ENCODE measurements around the gene LUZP2.

LUZP2 gene

DNA sequence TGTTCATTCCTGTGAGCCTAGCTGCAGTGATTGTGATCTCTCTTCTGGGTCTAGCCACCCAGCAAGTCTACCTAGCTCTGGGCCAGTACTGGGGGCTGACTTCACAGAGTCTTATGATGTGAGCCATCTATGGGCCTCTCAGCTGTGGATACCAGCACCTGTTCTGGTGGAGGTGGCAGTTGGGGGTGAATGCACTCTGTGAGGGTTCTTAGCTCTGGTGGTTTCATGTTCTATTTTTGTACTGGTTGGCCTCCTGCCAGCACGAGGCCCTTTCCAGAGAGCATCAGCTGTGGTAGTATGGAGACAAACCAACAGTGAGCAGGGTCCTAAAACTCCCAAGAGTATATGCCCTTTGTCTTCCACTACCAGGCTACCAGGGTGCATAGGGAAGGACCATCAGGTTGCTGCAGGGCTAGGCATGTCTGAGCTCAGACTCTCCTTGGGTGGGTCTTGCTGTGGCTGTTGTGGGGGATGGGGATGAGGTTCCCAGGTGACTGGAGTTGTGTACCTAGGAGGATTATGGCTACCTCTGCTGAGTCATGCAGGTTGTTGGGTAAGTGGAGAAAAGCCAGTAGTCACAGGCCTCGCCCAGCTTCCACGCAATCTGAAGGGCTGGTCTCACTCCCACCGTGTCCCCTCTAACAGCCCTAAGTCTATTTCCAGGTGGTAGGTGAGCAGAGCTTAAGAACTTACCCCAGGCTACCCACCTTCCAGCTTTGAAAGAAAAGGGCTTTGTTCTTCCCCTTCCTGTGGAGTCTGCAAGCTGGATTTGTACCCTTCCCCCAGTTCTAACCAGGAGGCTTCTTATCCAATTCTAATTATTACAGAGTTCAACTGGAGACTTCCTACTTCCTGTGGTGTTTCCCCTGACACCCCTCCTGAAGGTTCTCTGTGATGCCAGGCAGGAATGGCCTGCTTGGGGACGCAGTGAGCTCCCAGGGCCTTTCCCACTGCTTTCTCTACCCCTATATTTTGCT, 250.7 kb downstream of the LUZP2 start:
- Mint-ChIP-seq H3K4me3 (no peak overlapping the region), H3K9me3 (peaks cover 22% of the 10 kb centered on the region), H3K27me3 (ENCODE audit: low read depth) (no peaks in the 10 kb centered on the region), H3K4me1 (ENCODE audit: low read depth) (no peaks in the 10 kb centered on the region), H3K36me3 (ENCODE audit: low read depth) (no peaks in the 10 kb centered on the region), H3K27ac (no peak overlapping the region)

DNA sequence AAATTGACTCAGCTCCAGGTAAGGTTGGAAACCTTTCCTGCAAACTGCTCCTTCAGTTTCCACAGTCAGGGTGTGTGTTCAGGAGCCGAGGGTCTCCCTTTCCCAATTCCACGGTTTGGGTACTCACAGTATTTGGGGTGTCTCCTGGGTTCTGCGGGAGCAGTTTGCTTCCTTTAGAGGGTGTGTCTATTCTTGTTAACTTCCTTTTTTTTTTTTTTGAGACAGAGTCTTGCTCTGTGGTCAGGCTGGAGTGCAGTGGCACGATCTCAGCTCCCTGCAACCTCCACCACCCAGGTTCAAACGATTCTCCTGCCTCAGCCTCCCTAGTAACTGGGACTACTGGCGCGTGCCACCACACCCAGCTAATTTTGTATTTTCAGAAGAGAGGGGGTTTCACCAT, 251.4 kb downstream of the LUZP2 start:
- Mint-ChIP-seq H3K9me3 (peaks cover 22% of the 10 kb centered on the region), H3K27me3 (ENCODE audit: low read depth) (no peaks in the 10 kb centered on the region), H3K4me3 (no peak overlapping the region)

DNA sequence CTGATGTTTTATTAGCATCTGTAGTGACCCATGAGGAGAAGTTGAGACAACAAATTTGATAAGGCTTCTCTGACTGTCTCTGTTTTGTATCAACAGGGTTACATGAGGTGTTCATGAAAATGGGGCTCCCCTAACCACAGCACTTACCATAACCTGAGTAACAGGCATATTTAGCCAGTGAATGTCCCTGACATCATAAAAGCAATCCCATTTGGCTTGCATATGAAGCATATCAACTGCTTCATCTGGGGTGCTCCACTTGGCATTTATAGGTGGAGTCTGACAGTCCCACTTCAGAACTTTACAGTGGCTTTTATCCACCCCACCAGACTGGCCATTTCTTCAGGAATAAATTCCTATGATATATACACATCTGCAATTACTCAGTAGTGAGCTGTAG, 257.6 kb downstream of the LUZP2 start:
- Mint-ChIP-seq H3K36me3 (ENCODE audit: low read depth) (no peaks in the 10 kb centered on the region), H3K4me1 (ENCODE audit: low read depth) (no peaks in the 10 kb centered on the region), H3K9me3 (peaks cover 14% of the 10 kb centered on the region), H3K27ac (no peak overlapping the region), H3K4me3 (no peak overlapping the region), H3K27me3 (ENCODE audit: low read depth) (no peaks in the 10 kb centered on the region)

More for the DNA sequence above, 251.4 kb downstream of the LUZP2 start:
- no peaks in the 10 kb centered on the region for H3K4me1 Mint-ChIP-seq (ENCODE audit: low read depth)
- no peaks in the 10 kb centered on the region for H3K36me3 Mint-ChIP-seq (ENCODE audit: low read depth)
- H3K27ac Mint-ChIP-seq: no peak overlapping the region

DNA sequence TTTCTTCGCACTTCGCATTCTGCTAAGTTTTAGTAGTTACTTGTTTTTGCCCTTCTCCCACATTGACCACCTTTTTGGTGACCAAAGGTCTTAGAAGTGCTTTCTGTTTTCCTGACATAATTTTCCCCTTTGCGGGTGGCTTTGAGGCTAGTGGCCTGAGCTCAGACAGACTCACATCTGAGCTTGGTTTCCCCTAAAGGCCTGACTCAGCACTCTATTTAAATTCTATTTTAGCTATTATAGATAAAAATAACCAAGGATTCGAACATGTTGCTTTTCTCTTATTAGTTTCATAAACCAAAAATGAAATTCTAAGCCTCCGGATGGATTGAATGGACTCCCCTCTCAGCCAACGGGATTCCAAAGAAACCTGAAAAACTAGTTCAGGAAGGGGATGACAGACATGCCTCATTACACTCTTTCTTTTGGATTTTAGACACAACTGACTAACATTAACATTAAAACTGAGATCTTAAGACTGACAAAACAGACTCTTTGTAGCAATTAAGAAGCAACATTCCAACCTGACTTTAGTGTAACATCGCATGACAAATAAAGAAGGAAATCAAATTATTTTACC, 258.5 kb downstream of the LUZP2 start:
- H3K27ac Mint-ChIP-seq: no peak overlapping the region
- H3K27me3 Mint-ChIP-seq (ENCODE audit: low read depth): no peaks in the 10 kb centered on the region
- H3K4me1 Mint-ChIP-seq (ENCODE audit: low read depth): no peaks in the 10 kb centered on the region
- H3K9me3 Mint-ChIP-seq: peaks cover 13% of the 10 kb centered on the region
- H3K36me3 Mint-ChIP-seq (ENCODE audit: low read depth): no peaks in the 10 kb centered on the region
- no peak overlapping the region for H3K4me3 Mint-ChIP-seq

DNA sequence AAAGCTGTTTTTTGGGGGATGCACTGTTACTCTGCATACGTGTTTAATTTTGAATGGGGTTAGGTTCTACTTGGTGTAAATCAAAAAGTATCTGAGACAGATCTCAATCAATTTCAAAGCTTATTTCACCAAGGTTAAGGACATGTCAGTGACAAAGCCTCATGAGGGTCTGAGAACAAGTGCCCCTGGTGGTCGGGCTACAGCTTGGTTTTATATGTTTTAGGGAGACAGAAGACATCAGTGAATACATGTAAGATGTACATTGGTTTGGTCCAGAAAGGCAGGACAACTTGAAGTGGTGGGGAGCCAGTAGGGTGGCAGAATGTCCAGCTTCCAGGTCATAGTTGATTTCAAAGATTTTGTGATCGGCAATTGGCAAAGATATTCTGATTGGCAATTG, 262.9 kb downstream of the LUZP2 start:
- no peaks in the 10 kb centered on the region for H3K36me3 Mint-ChIP-seq (ENCODE audit: low read depth)
- H3K4me1 Mint-ChIP-seq (ENCODE audit: low read depth): no peaks in the 10 kb centered on the region
- H3K27me3 Mint-ChIP-seq (ENCODE audit: low read depth): no peaks in the 10 kb centered on the region
- no peak overlapping the region for H3K4me3 Mint-ChIP-seq
- H3K9me3 Mint-ChIP-seq: peaks cover 13% of the 10 kb centered on the region
- H3K27ac Mint-ChIP-seq: no peak overlapping the region

DNA sequence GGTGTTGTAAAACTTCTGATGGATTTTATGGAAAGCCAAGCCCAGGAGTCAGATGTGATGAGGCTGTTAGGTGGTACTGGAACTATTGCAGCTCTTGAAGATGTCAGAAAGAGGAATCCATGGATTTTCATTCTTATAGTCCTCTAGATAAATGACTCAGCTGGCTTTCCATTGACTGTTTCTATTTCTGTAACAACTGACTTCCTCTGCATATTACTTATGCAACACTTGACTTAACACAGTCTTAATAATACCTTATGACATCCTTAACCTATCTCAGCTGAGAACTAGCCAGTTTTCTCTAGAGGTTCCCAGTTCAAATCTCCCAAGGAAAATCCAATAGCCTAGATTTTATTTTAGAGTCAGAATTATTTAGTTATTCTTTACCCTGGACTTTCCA, 263.8 kb downstream of the LUZP2 start:
- Mint-ChIP-seq H3K36me3 (ENCODE audit: low read depth) (no peaks in the 10 kb centered on the region), H3K9me3 (peaks cover 16% of the 10 kb centered on the region), H3K4me1 (ENCODE audit: low read depth) (no peaks in the 10 kb centered on the region), H3K27ac (no peak overlapping the region), H3K4me3 (no peak overlapping the region), H3K27me3 (ENCODE audit: low read depth) (no peaks in the 10 kb centered on the region)

DNA sequence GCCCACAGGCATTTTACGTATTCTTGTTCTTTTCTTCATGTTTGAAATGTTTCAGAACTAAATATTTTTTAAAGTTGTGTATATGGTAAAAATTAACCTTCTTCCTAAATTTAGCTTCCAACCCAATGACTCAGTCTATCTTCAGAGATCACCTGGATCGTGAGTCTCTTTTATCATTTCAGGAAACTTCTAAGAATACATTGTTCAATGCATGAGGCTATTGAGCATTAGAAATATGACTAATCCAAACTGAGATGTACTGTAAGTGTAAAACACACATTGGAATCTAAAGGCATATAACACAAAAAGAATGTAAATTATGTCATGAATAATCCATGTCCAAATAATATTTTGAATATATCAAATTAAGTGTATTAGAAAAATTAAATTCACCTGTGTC, 265.2 kb downstream of the LUZP2 start:
- no peak overlapping the region for H3K27ac Mint-ChIP-seq

DNA sequence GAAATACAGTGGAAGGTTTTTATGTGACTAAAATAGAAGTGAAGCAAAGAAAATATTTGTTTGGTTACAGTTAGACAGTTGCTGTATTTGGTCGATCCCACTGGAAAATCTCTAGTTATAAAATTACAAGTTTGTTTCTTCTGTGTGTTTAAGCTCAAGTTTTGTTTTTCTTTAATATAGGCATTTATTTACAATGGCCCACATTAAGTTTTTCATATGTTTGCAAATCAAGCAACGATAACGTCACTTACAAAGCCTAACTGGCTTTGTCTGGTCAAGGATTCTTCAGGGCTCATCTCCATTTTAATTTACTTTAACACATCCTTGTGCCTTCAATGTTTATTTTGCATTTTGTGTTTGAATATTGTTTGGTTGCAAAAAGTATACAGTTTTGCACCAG, 270.6 kb downstream of the LUZP2 start:
- no peak overlapping the region for H3K4me3 Mint-ChIP-seq
- H3K36me3 Mint-ChIP-seq (ENCODE audit: low read depth): no peaks in the 10 kb centered on the region
- H3K4me1 Mint-ChIP-seq (ENCODE audit: low read depth): no peaks in the 10 kb centered on the region
- no peaks in the 10 kb centered on the region for H3K27me3 Mint-ChIP-seq (ENCODE audit: low read depth)
- H3K27ac Mint-ChIP-seq: no peak overlapping the region
- peaks cover 7% of the 10 kb centered on the region for H3K9me3 Mint-ChIP-seq

More for the DNA sequence above, 265.2 kb downstream of the LUZP2 start:
- no peaks in the 10 kb centered on the region for H3K4me1 Mint-ChIP-seq (ENCODE audit: low read depth)
- H3K27me3 Mint-ChIP-seq (ENCODE audit: low read depth): no peaks in the 10 kb centered on the region
- H3K9me3 Mint-ChIP-seq: peaks cover 8% of the 10 kb centered on the region
- H3K36me3 Mint-ChIP-seq (ENCODE audit: low read depth): no peaks in the 10 kb centered on the region
- no peak overlapping the region for H3K4me3 Mint-ChIP-seq

DNA sequence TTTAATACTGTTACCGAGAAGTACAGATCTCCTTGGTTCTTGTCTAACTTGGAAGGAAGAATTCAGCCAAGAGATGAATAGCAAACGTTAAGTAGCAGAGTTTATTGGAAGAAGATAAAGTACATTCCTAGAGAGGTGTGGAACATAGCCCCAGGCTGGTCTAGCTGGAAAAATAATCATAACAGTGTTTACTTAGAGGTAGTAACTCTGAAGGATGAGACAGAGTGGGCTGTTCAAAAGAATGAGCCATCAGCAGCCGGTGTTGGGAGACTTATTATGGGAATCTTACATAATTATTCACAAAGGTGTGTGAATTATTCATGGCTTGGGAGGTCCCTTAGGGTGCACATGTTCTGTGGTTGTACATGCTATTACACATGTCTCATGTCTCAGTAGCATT, 276.5 kb downstream of the LUZP2 start:
- Mint-ChIP-seq H3K4me1 (ENCODE audit: low read depth) (no peaks in the 10 kb centered on the region), H3K27me3 (ENCODE audit: low read depth) (no peaks in the 10 kb centered on the region), H3K36me3 (ENCODE audit: low read depth) (no peaks in the 10 kb centered on the region), H3K27ac (no peak overlapping the region), H3K9me3 (peaks cover 4% of the 10 kb centered on the region), H3K4me3 (no peak overlapping the region)

DNA sequence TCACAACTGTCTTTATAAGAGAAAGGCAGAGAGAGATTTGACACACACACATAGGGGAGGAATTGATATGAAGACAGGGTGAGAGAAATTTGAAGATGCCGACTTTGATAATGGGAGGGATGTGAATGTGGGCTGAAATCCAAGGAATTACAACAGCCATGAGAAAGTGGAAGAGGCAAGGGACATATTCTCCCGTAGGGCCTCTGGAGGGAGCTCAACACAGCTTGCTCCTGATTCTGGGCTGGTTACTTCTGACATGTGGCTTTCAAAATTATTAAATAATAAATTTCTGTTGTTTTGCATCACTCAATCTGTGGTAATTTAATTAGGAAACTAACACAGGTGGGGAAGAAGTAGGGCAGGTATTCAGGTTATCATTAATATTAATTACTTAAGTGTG, 282.9 kb downstream of the LUZP2 start:
- no peak overlapping the region for H3K27ac Mint-ChIP-seq
- no peaks in the 10 kb centered on the region for H3K36me3 Mint-ChIP-seq (ENCODE audit: low read depth)
- no peaks in the 10 kb centered on the region for H3K9me3 Mint-ChIP-seq
- no peaks in the 10 kb centered on the region for H3K27me3 Mint-ChIP-seq (ENCODE audit: low read depth)
- no peak overlapping the region for H3K4me3 Mint-ChIP-seq
- H3K4me1 Mint-ChIP-seq (ENCODE audit: low read depth): no peaks in the 10 kb centered on the region

DNA sequence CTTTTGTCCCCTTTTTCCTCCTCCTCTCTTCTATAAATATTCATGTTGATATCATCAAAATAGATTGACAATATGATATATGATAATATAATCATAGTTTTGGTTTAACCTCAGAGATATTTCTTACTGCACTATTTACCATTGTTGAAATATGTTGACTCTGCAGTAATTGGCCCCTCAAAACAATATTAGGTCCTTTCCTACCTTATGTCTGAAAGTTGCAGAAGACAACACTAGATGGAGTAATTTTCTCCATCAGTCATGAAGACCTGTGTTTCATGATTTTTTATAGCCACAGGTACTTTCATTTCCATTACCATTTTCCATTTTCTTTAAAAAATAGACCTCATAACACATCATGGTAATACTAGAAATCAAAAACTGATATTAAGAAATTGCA, 284.4 kb downstream of the LUZP2 start:
- no peaks in the 10 kb centered on the region for H3K9me3 Mint-ChIP-seq
- no peak overlapping the region for H3K27ac Mint-ChIP-seq
- H3K36me3 Mint-ChIP-seq (ENCODE audit: low read depth): no peaks in the 10 kb centered on the region
- no peaks in the 10 kb centered on the region for H3K4me1 Mint-ChIP-seq (ENCODE audit: low read depth)
- no peak overlapping the region for H3K4me3 Mint-ChIP-seq
- no peaks in the 10 kb centered on the region for H3K27me3 Mint-ChIP-seq (ENCODE audit: low read depth)

DNA sequence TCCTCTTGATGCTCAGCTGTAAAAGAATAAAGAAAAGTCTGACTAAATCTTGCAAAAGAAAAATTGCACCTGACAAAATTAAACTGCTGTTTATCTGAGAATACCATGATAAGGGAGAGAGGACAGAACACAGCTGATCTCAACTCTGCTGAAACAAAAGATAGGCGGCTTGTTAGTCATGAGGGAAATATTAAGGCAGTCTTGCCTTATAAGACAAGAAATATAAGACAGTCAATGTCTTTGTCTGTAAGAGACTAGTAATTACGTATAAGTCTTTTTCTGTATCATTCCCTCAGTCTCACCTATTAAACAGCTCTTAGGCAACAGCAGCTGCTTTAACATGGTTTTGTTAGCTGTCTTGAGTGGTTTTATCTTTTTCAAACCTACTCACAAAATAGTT, 296.6 kb downstream of the LUZP2 start:
- H3K4me3 Mint-ChIP-seq: no peak overlapping the region
- no peaks in the 10 kb centered on the region for H3K4me1 Mint-ChIP-seq (ENCODE audit: low read depth)
- no peak overlapping the region for H3K27ac Mint-ChIP-seq
- H3K9me3 Mint-ChIP-seq: peaks cover 13% of the 10 kb centered on the region
- H3K36me3 Mint-ChIP-seq (ENCODE audit: low read depth): no peaks in the 10 kb centered on the region
- H3K27me3 Mint-ChIP-seq (ENCODE audit: low read depth): no peaks in the 10 kb centered on the region

DNA sequence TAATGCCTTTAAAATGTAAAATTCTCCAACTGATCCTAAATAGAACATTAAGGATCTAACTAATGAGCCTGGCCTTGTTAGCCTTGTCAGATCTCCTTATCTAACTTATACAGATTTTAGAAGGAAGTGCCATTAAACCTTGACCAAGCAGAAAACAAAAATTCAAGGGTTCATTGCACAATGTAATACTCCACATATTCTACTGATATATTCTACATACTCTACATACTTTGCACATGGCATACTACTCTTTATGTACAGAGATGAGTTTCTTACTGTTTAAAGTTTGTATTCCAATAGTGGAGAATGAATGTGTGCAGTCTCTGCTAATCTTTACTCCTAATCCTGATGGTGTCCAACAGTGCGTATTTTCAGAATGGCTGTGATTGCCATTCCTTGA, 297.2 kb downstream of the LUZP2 start:
- no peak overlapping the region for H3K27ac Mint-ChIP-seq
- no peaks in the 10 kb centered on the region for H3K36me3 Mint-ChIP-seq (ENCODE audit: low read depth)
- peaks cover 13% of the 10 kb centered on the region for H3K9me3 Mint-ChIP-seq
- no peak overlapping the region for H3K4me3 Mint-ChIP-seq
- no peaks in the 10 kb centered on the region for H3K4me1 Mint-ChIP-seq (ENCODE audit: low read depth)
- H3K27me3 Mint-ChIP-seq (ENCODE audit: low read depth): no peaks in the 10 kb centered on the region

DNA sequence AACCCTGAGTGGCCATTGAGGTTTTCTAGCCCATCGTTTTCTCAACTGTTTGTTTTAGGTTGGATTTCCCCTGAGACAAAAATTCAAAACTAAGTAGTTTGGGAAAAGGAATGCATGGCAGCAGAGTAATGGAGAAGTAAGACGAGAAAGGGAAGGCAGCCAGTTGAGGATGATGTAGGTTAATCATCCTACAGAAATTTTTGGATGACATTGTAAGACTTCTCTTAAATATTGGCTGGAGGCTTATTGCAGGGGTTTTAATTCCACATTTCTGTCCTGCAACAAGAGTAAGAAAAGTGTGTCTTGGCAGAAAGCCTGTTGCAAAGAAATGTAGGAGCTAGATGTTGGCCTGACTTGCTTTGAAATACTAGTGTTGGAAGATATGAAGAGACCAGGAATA, 308.8 kb downstream of the LUZP2 start:
- Mint-ChIP-seq H3K9me3 (peaks cover 7% of the 10 kb centered on the region), H3K27ac (no peak overlapping the region), H3K27me3 (ENCODE audit: low read depth) (no peaks in the 10 kb centered on the region), H3K36me3 (ENCODE audit: low read depth) (no peaks in the 10 kb centered on the region), H3K4me1 (ENCODE audit: low read depth) (no peaks in the 10 kb centered on the region), H3K4me3 (no peak overlapping the region)

DNA sequence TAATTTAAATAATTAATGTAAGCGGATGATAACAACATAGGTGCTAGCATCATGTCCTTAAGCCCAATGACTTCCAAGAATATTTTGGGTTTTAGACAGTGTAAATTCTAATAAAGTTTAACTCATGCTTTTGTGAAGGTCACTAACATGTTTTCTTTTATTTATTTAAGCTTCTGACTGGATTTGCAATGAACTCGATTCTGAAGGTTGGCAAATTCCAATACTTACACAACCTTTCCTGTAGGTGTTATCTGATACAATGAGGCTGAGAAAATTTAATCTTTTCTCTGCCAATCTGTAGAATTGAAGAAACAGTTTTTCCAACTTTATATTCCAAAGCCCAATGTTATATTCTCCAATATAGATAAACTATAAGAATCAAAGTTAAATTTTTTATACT, 311.3 kb downstream of the LUZP2 start:
- Mint-ChIP-seq H3K27ac (no peak overlapping the region), H3K36me3 (ENCODE audit: low read depth) (no peaks in the 10 kb centered on the region), H3K4me1 (ENCODE audit: low read depth) (no peaks in the 10 kb centered on the region), H3K9me3 (peaks cover 3% of the 10 kb centered on the region), H3K4me3 (no peak overlapping the region), H3K27me3 (ENCODE audit: low read depth) (no peaks in the 10 kb centered on the region)
